HG02571 (cell line): ENCODE results near the gene GOLGA8O.
"Not testable (repeated sequence)": the region's sequence is repeated elsewhere in the genome, so short reads cannot be mapped to it uniquely, and the experiment has no call there.

Experiments used
- ATAC-seq: cut with Tn5 transposase; IDR thresholded peaks from one replicate; pipeline ENCODE4 v1.9.1; 2021; ENCODE audit warnings: mild to moderate bottlenecking, moderate library complexity; ENCODE audit not compliant: unreplicated experiment

Gene GOLGA8O, protein sequence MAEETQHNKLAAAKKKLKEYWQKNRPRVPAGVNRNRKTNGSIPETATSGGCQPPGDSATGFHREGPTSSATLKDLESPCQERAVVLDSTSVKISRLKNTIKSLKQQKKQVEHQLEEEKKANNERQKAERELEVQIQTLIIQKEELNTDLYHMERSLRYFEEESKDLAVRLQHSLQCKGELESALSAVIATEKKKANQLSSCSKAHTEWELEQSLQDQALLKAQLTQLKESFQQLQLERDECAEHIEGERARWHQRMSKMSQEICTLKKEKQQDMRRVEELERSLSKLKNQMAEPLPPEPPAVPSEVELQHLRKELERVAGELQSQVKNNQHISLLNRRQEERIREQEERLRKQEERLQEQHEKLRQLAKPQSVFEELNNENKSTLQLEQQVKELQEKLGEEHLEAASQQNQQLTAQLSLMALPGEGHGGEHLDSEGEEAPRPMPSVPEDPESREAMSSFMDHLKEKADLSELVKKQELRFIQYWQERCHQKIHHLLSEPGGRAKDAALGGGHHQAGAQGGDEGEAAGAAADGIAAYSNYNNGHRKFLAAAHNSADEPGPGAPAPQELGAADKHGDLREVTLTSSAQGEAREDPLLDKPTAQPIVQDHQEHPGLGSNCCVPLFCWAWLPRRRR

DNA sequence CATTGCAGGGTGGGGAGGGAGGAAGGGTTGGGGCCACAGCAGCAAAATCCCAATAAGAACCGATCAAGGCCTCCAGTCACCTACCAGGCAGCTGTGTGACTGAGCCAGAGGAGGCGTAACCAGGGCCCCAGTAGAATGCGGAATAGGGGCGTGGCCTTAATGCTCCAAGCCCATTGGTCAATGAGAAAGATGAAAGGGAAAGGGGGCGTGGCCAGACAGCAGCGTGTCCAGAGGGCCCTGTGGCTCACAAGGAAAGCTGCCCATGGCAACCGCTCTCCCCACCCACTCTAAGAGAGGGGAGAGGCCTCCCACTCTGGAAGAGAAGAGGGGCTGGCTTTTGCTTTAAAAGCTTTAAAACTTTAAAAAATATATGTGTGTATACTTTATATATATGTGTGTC lies at the start of gene GOLGA8O:
Gene GOLGA8O (minus strand): TSS at position 101 of the 400 bp plus-strand sequence. CDS start 98 bp downstream, at position 3.
- not testable (repeated sequence) for ATAC-seq

DNA sequence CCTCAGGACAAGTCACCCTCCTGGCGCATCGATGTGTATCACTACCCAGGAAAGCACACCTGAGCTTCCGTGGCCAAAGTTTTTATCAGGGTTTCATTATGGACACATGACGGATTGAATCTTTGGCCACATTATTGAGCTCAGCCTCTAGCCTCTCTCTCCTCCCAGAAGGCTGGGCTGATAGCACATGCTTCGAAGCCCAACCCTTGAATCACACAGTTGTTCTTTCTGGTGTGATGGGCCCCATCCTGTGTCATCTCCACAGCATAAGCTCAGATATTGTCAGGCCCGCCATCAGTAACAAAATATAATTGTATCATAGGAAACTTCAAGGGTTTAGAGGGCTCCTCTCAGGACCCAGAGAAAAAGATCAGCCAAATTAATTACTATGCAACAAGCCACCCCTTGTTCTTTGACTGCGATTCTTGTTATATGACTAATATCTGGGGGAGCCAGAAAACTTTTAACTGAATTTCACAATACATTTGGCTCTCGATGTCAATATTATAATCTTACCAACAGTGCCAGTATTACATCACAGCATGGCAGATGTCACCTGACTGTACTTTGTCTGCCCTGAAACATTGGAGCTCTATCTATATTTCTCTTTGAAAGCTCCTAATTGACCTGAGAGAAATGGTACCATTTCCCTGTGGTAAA lies 48.8 kb upstream of the GOLGA8O start:
- ATAC-seq, result not testable (repeated sequence)

DNA sequence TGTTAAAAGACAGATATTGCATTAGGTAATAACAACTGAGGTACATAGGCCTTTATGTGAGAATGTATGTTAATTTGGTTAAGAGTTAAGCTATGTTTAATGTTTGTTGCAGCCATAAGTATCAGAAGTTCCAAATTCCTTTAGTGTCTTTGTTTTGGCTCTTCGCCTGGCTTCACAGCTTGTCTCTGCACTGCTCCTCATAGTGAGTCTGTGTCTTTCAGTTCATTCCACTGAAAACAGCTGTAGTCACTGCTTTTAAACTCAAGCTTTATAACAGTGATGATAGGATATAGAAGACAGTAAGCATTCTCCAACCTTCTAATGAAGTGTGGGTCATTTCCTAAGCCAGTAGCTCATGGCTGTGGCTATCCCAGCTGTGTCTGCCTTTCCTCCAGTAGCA lies 47.5 kb upstream of the GOLGA8O start:
- ATAC-seq, result not testable (repeated sequence)

DNA sequence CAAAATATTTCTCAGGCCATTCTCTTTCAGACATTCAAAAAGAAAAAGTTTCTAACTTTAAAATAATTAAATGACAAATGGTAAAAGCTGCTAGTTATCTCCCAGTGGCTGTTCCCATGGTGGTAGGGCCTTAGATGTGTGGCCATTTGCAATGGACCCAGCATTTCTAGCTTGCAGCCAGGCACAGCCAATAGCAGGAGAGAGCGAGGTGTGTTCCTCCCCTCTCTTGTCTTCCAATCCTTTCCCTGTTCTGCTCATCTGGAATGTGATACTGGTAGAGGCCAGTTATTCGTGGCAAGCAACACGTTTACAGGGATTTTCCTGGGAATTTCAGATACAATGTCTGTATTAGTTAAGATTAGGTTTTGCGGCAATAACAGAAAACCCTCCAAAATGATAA lies 37.3 kb upstream of the GOLGA8O start:
- not testable (repeated sequence) for ATAC-seq

DNA sequence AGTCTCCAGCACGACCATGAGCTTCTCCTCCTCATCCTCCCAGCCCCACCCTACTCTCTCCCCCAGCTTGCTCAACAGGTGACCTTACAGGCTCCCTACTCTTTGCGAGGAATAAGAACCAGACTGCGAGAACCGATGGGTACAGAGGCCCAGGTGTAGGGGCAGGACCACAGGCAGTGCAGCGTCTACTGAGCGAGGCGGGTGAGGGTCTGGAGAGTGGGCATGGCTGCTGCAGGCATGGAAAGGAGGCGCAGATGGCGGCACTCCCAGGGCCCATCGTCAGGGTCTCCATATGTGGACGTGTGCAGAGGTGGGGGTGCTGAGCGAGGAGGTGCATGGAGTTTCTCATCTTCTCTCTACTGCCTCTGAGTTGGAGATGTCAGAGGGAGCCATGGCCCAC lies 31.0 kb upstream of the GOLGA8O start:
- ATAC-seq, result not testable (repeated sequence)

DNA sequence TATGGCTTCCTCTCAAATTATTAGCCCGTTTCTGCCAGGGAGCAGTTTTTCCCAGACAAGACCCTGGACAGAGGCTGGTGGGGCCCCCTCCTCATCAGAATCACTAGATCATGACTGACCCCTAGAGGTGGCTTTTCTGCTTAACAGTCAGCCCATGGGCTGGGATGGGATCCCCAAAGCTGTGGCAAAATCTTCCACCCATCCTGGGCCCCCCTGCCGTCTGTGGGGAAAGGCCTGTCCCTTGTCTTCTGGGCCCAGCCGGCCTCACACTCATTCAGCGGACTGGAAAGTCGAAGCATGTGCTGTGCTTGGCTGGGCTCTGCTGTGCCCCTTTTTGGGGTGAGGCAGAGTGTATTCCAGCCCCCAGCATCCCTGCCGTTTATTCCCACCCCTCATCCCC lies 27.9 kb upstream of the GOLGA8O start:
- ATAC-seq, result not testable (repeated sequence)

DNA sequence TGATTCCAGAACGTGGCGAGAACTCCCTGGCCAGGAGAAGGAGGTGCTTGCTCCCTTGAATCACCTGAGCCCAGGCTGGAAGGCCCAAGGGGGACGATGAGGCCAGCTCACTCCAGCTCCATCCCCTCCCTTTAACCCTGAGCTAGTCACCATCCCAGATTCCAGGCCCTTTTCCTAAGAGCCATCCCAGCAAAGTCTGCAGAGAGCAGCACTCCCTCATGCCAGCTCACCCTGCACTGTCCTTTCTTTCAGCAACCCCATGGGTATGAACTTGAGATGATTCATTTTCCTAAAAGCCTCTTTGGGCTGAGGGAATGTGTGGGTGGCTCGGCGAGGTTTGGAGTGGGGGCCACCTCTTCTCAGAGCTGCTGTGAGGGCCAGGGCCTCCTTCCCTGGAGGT lies 26.2 kb upstream of the GOLGA8O start:
- ATAC-seq, result not testable (repeated sequence)

GRCh38 chr15:32468076-32468475 lies 12.6 kb upstream of the GOLGA8O start:
- ATAC-seq, result not testable (repeated sequence)

DNA sequence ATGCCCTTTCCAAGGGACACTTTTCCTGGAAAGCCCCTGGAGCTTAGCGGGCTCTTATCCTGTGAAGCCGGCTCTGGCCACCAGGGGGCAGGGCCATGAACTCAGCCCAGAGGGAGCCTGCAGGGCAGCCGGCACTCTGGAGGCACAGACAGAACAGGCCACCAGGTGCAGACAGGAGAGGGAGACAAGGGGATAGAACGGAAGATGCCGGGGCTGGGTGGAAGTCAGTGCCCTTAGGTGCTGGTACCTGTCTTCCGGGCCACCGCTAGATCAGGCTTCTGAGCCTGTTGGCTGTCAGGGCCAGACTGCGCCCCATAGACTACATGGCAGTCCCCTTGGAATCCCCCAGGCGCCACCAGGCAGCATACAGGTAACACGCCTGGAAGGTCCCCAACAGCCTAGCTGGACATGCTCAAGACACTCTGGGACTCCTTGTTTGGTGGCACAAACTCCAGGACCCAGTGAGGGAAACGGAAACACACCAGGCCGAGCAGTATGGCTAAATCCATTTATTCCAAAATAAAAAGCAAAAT lies 14.9 kb downstream of the GOLGA8O start:
- not testable (repeated sequence) for ATAC-seq

DNA sequence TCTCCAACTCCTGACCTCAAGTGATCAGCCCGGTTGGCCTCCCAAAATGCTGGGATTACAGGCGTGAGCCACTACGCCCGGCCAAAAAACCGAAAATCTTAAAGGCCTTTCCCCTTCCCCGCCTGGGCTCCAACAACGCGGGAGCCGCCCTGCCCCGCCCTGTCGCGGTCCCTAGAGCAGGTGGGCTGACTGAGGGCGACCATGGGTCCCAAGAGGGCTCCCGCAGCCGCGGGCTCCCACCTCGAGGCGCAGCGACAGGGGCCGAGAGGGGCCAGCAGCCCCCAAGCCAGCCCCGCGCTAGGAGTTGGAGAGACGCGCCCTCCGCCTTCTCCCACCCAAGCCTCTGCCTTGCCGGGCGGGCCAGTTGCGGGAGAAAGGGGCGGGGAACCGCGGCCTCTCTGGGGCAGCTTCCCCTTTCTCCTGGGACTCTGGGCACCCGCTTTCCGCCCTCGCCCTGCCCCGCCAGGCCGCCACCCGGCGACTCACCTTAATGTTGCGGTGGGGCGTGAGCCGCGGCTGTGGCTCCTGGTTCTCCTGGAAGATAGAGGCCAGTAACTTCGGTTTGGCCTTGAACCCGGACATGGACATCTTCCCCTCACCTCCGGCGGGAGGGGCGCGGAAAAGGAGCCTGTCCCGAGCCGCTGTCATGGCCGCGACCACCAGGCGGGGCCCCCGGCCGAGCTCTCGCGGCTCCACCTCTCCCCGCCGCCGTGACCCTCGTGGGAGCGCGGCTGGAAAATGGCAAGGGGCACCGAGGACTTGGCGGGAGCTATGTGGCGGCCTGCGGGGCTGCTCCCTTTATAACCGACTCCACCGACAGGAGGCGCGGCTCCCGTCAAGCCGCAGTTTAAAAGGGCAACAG lies 21.1 kb downstream of the GOLGA8O start:
- not testable (repeated sequence) for ATAC-seq

- not testable (repeated sequence) for ATAC-seq
Measured at GRCh38 chr15:32427635-32428034, 27.8 kb downstream of the GOLGA8O start.

DNA sequence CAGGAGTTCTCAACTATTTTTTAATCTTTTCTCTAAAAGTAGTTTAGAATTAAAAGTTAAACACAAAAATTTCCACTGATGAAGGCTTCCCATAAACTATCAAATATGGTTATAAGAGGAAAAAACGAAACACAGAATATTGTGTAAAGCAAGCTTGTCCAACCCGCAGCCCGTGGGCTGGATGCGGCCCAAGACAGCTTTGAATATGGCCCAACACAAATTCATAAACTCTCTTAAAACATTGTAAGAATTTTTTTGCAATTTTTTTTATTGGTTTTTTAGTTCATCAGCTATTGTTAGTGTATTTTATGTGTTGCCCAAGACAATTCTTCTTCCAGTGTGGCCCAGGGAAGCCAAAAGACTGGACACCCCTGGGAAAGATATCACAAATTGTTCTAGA lies 28.9 kb downstream of the GOLGA8O start:
- ATAC-seq, result not testable (repeated sequence)

GRCh38 chr15:32407903-32408302 lies 47.5 kb downstream of the GOLGA8O start:
- ATAC-seq, result not testable (repeated sequence)

DNA sequence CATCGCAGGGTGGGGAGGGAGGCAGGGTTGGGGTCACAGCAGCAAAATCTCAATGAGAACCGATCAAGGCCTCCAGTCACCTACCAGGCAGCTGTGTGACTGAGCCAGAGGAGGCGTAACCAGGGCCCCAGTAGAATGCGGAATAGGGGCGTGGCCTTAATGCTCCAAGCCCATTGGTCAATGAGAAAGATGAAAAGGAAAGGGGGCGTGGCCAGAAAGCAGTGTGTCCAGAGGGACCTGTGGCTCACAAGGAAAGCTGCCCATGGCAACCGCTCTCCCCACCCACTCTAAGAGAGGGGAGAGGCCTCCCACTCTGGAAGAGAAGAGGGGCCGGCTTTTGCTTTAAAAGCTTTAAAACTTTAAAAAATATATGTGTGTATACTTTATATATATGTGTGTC lies 52.2 kb downstream of the GOLGA8O start, which contains the start of gene GOLGA8K:
Gene GOLGA8K (minus strand): TSS at position 101 of the 400 bp plus-strand sequence. CDS start 98 bp downstream, at position 3.
- ATAC-seq, result not testable (repeated sequence)

- not testable (repeated sequence) for ATAC-seq
Measured at GRCh38 chr15:32396522-32396921, 58.9 kb downstream of the GOLGA8O start.
